ENCODE measurements around the gene DYRK2. TPM values are rescaled to one million over a fixed set of nuclear protein-coding genes. Genes with fewer than 3 reads are reported as not detected.

Gene DYRK2
- total RNA-seq, 4 donors from 2014 or later, result 17.2 to 41.9 (median 19.6) TPM

- TF ChIP-seq POLR2A (IDR thresholded peaks at IDR 0.05) (no peak), CTCF (IDR thresholded peaks at IDR 0.05) (no peak)
- Histone ChIP-seq H3K27ac (peak overlapping the region; percentile 40 to 84 (median 77)), H3K4me3 (replicated peaks in 1 of 3) (no peak overlapping the region), H3K4me1 (peaks cover 12 to 18% of the 10 kb centered on the region in 2 donors), H3K9me3 (no peaks in the 10 kb centered on the region), H3K36me3 (no peaks in the 10 kb centered on the region), H3K27me3 (no peaks in the 10 kb centered on the region)
- DNase-seq, result no peak
- 96 to 97% methylated on average over 6 of the region's 6 CpGs for whole genome bisulfite sequencing, 2 donors
- intact Hi-C loops (cut with DNase I), result no loop called here
Measured at GRCh38 chr12:67624355-67624754, 24.2 kb upstream of the DYRK2 start.

GRCh38 chr12:67625004-67625403, 23.5 kb upstream of the DYRK2 start:
- peak in 1 of 6 experiments; percentile 19 for TF ChIP-seq CTCF (IDR thresholded peaks at IDR 0.05)
- no peak for TF ChIP-seq POLR2A (IDR thresholded peaks at IDR 0.05)
- H3K9me3 ChIP-seq, result no peaks in the 10 kb centered on the region
- H3K36me3 ChIP-seq, result no peaks in the 10 kb centered on the region
- peaks cover 12 to 18% of the 10 kb centered on the region in 2 donors for H3K4me1 ChIP-seq
- H3K27me3 ChIP-seq, result no peaks in the 10 kb centered on the region
- WGBS, 2 donors, result 22 to 29% methylated on average over 1 of the region's 1 CpG
- H3K27ac ChIP-seq, result peak overlapping the region; percentile 40 to 84 (median 77)
- intact Hi-C loops (cut with DNase I), result no loop called here
- peak; percentile 14 to 18 for DNase-seq
- no peak overlapping the region for H3K4me3 ChIP-seq (replicated peaks in 1 of 3)

GRCh38 chr12:67626156-67626555, 22.4 kb upstream of the DYRK2 start:
- peaks cover 12 to 23% of the 10 kb centered on the region in 2 donors for H3K4me1 ChIP-seq
- DNase-seq, result no peak
- intact Hi-C loops (cut with DNase I), result no loop called here
- WGBS, 2 donors, result 93 to 98% methylated on average over 2 of the region's 2 CpGs
- no peaks in the 10 kb centered on the region for H3K9me3 ChIP-seq
- no peaks in the 10 kb centered on the region for H3K27me3 ChIP-seq
- H3K4me3 ChIP-seq (replicated peaks in 1 of 3), result no peak overlapping the region
- peak overlapping the region in 1 of 3 donors; percentile 43 for H3K27ac ChIP-seq
- TF ChIP-seq POLR2A (IDR thresholded peaks at IDR 0.05) (no peak), CTCF (IDR thresholded peaks at IDR 0.05) (no peak)
- no peaks in the 10 kb centered on the region for H3K36me3 ChIP-seq

GRCh38 chr12:67630373-67631088, 18.0 kb upstream of the DYRK2 start:
- 62 to 63% methylated on average over 7 of the region's 7 CpGs for WGBS, 2 donors
- Histone ChIP-seq H3K9me3 (no peaks in the 10 kb centered on the region), H3K4me3 (replicated peaks in 1 of 3) (no peak overlapping the region), H3K27ac (no peak overlapping the region), H3K27me3 (no peaks in the 10 kb centered on the region), H3K4me1 (peaks cover 1 to 14% of the 10 kb centered on the region in 2 donors), H3K36me3 (no peaks in the 10 kb centered on the region)
- TF ChIP-seq CTCF (IDR thresholded peaks at IDR 0.05), result peak in 1 of 6 experiments; percentile 21
- TF ChIP-seq POLR2A (IDR thresholded peaks at IDR 0.05), result no peak
- peak; percentile 20 to 35 for DNase-seq
- intact Hi-C loops (cut with DNase I), result no loop called here

- no peak overlapping the region for H3K4me3 ChIP-seq (replicated peaks in 1 of 3)
- H3K27ac ChIP-seq, result no peak overlapping the region
- H3K9me3 ChIP-seq, result no peaks in the 10 kb centered on the region
- no peaks in the 10 kb centered on the region for H3K27me3 ChIP-seq
- intact Hi-C loops (cut with DNase I), result no loop called here
- no peak for TF ChIP-seq POLR2A (IDR thresholded peaks at IDR 0.05)
- 60 to 61% methylated on average over 3 of the region's 3 CpGs for WGBS, 2 donors
- H3K36me3 ChIP-seq, result no peaks in the 10 kb centered on the region
- DNase-seq, result no peak
- H3K4me1 ChIP-seq, result peaks cover 0 to 8% of the 10 kb centered on the region in 2 donors
Measured at GRCh38 chr12:67632005-67632404, 16.5 kb upstream of the DYRK2 start.
